NCI-H2081 treated with DMSO at 0.1 percent for 48 hours (cell line): Measurements from ENCODE around the gene CA9.
A peak's percentile ranks its signal among the peaks of the same experiment; 100 is the strongest.
"Not testable (repeated sequence)": the region's sequence is repeated elsewhere in the genome, so short reads cannot be mapped to it uniquely, and the experiment has no call there.

Experiments
- DNase-seq: peaks from one replicate; lab custom pipeline; 2025; lab: John Stamatoyannopoulos, UW

CA9 gene

DNA sequence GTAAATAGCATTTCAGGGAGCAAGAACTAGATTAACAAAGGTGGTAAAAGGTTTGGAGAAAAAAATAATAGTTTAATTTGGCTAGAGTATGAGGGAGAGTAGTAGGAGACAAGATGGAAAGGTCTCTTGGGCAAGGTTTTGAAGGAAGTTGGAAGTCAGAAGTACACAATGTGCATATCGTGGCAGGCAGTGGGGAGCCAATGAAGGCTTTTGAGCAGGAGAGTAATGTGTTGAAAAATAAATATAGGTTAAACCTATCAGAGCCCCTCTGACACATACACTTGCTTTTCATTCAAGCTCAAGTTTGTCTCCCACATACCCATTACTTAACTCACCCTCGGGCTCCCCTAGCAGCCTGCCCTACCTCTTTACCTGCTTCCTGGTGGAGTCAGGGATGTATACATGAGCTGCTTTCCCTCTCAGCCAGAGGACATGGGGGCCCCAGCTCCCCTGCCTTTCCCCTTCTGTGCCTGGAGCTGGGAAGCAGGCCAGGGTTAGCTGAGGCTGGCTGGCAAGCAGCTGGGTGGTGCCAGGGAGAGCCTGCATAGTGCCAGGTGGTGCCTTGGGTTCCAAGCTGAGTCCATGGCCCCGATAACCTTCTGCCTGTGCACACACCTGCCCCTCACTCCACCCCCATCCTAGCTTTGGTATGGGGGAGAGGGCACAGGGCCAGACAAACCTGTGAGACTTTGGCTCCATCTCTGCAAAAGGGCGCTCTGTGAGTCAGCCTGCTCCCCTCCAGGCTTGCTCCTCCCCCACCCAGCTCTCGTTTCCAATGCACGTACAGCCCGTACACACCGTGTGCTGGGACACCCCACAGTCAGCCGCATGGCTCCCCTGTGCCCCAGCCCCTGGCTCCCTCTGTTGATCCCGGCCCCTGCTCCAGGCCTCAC lies at the start of gene CA9:
TSS of gene CA9 (plus strand) at position 797 of the 893 bp plus-strand sequence. CDS start at position 829, 32 bp downstream.
- no peak for DNase-seq

GRCh38 chr9:35627575-35627974 lies 46.2 kb upstream of the CA9 start:
- no peak for DNase-seq

GRCh38 chr9:35628389-35628991 lies 45.2 kb upstream of the CA9 start:
- no peak for DNase-seq

- no peak for DNase-seq
Measured at GRCh38 chr9:35629597-35629996, 44.1 kb upstream of the CA9 start.

DNA sequence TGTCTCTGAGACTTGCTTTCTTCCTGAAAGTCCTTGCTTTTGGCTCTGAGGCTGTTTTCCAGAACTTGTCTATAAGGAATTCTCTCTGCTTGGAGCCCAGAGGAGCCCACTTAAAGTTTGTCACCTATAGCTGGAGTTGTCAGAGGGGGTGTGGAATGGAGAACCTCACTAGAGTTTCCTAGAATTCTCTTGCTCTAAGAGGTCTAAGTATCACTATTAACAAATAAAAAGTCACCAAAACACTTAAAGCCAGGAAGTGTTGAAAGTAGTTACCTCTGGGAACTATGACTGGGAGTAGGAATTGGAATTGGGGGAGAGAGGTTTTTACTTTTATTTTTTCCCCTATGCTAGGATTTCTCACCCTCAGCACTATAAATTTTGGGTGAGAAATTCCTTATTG lies 38.0 kb upstream of the CA9 start:
- DNase-seq = no peak

DNA sequence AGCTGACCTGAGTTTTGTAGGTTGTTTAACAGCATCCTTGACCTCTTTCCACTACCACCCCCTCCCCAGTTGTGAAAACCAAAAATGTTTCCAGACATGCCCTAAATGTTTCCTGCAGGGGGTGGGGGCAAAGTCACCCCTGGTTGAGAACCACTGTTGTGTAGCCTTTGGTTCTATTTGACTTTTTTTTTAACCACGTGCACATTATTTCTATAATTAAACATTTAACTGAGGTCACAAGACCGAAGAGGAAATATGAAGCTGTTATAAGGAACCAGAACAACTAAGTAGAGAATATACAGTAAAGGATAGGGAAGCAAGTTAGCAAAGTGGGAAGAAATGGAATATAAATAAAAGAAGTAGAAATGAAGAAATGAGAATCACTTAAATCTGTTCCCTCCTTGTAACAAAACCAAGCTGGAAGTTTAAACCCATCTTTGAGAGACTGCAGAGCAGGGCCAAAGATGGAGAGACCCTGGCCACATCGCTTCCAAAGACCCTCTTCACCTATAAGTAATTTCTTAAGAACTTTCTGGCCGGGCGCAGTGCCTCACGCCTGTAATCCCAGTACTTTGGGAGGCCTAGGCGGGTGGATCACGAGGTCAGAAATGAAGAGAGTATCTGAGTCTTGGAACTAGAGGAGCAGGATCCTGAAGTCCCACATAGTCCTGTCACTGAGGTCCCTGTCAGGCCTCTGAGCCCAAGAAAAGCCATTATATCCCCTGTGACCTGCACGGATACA lies 37.4 kb upstream of the CA9 start:
- DNase-seq = no peak

- DNase-seq = not testable (repeated sequence)
Measured at GRCh38 chr9:35636877-35637246, 36.9 kb upstream of the CA9 start.

- not testable (repeated sequence) for DNase-seq
Measured at GRCh38 chr9:35637427-35637955, 36.2 kb upstream of the CA9 start.

GRCh38 chr9:35638751-35639150 lies 35.0 kb upstream of the CA9 start:
- not testable (repeated sequence) for DNase-seq

GRCh38 chr9:35639225-35639624 lies 34.5 kb upstream of the CA9 start:
- not testable (repeated sequence) for DNase-seq

- DNase-seq = no peak
Measured at GRCh38 chr9:35639631-35640030, 34.1 kb upstream of the CA9 start.

DNA sequence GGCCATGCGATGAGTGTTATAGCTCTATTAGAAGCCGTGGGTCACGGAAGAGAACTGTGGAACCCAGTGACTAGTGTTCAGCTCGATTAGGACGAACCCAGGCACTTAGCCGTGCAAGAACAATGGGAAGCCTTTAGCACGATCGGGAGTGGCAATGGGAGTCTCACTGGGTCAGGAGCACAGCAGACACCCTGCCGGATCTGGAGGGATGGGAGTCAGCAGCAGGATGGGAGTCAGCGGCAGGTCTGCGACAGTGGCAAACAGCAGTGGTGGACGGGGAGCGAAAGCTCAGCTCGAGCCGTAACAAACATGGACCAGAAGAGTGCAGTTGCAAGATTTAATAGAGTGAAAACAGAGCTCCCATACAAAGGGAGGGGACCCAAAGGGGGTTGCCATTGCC lies 33.3 kb upstream of the CA9 start:
- not testable (repeated sequence) for DNase-seq

- not testable (repeated sequence) for DNase-seq
Measured at GRCh38 chr9:35641478-35641877, 32.2 kb upstream of the CA9 start.

DNA sequence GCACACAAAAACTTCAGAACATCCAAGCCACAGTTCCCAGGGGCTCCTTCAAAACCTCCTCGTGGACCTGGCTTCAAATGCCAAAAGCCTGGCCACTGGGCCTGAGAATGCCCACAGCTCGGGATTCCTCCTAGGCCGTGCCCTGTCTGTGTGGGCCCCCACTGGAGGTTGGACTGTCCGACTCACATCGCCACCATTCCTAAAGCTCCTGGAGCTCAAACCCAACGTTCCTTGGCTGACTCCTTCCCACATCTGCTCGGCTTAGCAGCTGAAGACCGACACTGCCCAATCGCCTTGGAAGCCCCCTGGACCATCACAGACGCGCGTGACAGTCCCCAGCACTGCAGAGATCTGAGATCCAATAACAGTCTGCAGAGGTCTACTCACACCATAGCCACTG lies 30.7 kb upstream of the CA9 start:
- no peak for DNase-seq

GRCh38 chr9:35645736-35646135 lies 28.0 kb upstream of the CA9 start:
- not testable (repeated sequence) for DNase-seq

DNA sequence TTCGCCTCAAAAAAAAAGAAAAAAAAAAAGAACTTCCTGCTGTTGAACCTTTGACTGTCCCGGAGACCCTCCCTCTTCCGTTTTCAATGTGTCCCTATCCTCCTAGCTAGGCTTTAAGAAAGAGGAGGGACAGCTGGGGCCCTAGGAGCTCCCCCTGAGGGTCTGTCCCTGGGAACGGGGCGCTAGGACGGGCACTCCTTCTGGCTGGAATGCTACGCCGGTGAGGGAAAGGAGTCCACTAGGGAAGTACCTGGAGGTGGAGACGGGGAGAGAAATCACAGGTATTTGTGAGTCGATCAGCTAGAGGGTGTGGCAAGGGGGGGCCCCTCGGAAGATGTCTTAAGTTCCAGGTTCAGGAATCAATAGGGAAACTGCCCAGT lies 27.6 kb upstream of the CA9 start:
- DNase-seq = no peak

GRCh38 chr9:35646533-35647265 lies 27.0 kb upstream of the CA9 start:
- DNase-seq = peak; percentile 58

GRCh38 chr9:35649431-35650340 lies 24.0 kb upstream of the CA9 start:
- DNase-seq = no peak

DNA sequence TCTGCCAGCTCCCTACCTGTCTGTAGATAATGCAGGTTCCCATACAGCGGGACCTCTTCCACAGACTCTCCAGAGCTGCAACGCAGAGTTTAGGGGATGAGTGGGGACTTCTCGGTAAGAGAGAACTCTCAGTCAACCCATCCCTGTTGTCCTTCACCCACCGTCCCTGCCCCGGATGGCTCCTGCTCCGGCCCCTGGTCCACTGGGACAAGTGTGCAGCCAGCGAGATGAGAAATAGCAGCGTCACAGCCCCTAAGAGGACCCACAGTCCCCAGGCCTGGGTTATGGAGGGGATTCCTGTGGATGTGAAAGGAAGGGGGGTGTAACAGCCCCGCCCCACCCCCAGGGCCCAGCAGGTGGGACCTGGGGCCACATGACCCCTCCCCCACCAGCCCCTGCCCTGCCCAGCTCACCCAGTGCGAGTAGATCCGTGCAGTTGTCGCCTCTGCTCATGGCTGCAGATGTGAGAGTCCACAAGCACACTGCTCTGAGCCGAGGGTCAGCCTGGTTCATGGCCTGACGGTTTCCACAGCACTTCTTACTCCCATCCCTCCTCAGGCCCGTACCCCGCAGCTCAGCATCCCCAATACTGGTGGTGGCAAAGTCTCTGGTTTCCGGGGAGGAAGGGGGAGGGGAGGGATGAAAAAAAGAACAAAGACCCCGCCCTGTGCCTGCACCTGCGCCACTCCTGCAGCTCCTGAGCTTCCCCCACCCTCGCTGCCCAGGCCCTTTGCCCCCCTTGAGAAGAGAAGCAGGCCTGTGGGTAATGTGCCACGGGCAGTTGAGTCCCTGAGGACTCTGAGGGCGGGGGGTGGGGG lies 23.2 kb upstream of the CA9 start, which contains the start of gene SIT1:
TSS of gene SIT1 (minus strand) at position 591 of the 818 bp plus-strand sequence. CDS start at position 513, 78 bp downstream.
- DNase-seq = no peak
